GM18505 (cell line): Measurements from ENCODE around the gene EPG5.

Experiments
- ATAC-seq: cut with Tn5 transposase; IDR thresholded peaks from one replicate; pipeline ENCODE4 v1.9.1; 2021; ENCODE audit not compliant: unreplicated experiment
- POLR2A ChIP-seq: IDR thresholded peaks from 4 replicates; pipeline ENCODE4 v1.6.1; 2011; ENCODE audit warnings: borderline replicate concordance; ENCODE audit not compliant: insufficient read depth, insufficient read length; ENCODE audit errors: extremely low read depth

Gene EPG5

GRCh38 chr18:45889419-45890064, 77.6 kb downstream of the EPG5 start:
- TF ChIP-seq POLR2A = no peak
- ATAC-seq = no peak

DNA sequence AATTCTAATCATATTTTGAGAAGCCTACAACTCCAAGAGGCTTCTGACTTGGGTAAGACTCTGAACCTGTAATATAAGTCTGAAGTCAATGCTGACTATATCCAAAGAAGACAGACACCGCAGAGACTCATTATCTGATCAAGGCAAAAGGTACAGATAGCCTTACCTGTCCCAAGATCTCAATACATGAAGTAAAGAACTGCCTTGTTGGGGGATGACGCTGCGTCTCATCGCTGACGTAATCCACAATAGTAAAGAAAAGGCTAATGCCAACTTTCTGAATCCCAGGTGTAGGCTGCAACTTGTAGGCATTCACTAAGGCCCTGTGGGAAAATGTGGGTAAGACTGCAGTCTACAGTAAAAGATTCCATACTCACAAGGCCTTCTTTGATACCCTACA, 79.5 kb downstream of the EPG5 start:
- no peak for ATAC-seq
- TF ChIP-seq POLR2A = no peak

- ATAC-seq = no peak
- TF ChIP-seq POLR2A = no peak
Observed at GRCh38 chr18:45880876-45881558, 86.1 kb downstream of the EPG5 start.

GRCh38 chr18:45879681-45880655, 87.2 kb downstream of the EPG5 start:
- peak; percentile 75 for ATAC-seq
- no peak for TF ChIP-seq POLR2A

DNA sequence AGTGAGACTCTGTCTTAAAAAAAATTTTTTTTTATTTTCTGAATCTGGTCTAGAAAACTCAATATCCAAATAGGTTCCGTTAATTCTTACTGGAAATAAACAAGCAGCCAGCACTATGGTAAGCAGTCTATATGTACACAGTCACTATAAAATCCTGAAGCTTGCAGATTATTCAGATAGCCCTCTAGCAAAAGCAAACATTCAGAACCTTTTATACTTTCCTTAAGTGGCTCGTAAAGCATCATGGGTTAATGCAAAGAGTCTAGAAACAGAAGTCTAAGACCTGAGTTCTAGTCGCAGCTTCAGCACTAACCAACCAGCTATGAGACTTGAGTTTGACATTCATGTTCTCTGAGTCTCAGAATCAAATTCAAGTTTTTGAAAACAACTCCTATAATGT, 89.7 kb downstream of the EPG5 start:
- no peak for ATAC-seq
- no peak for TF ChIP-seq POLR2A

- ATAC-seq = no peak
- no peak for TF ChIP-seq POLR2A
Observed at GRCh38 chr18:45876161-45876560, 91.0 kb downstream of the EPG5 start.

DNA sequence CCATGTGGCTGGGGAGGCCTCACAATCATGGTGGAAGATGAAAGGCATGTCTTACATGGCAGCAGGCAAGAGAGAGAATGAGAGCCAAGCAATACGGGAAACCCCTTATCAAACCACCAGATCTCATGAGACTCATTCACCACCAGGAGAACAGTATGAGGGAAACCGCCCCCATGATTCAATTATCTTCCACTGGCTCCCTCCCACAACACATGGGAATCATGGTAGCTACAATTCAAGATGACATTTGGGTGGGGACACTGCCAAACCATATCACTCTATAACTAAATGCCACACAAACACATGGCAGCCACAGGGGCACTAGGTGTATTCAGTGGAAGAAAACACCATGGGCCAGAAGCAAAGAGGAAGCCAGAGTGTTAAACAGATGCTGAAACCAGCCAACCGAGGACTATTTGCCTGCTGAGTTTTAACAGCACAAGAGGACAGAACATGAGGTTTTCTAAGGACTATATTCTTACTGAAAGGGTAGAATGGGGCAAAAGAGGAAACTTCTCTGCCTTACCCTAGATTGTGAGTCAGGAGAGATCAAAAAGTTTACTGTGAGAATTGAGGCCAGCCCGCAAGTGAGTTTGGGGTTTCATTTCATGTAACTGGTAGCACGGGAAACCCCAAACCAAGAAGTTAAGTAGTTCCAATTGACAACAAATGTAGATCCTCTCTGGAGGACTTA, 92.5 kb downstream of the EPG5 start:
- peak; percentile 89 for ATAC-seq
- no peak for TF ChIP-seq POLR2A

- no peak for ATAC-seq
- TF ChIP-seq POLR2A = no peak
Observed at GRCh38 chr18:45871431-45872084, 95.6 kb downstream of the EPG5 start.

GRCh38 chr18:45870419-45870818, 96.7 kb downstream of the EPG5 start:
- no peak for TF ChIP-seq POLR2A
- no peak for ATAC-seq

DNA sequence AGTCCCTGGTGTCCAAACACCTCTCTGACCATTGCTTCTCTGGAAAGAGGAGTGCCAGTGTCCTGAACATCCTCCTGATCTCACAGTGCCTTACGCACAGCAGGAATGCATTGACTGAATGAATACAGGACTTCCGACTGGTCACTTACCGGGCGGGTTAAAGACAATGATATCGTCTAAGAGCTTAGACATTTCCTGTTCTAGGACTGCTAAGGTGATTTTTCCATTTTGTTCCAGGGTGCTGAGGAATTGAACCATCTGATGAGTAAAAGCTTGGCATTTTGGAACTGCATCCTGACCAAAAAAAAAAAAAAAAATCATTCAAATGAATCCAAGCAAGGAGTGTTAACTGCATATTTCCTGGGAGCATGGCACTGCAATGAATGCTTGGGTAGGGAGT, 101.7 kb downstream of the EPG5 start:
- ATAC-seq = no peak
- TF ChIP-seq POLR2A = no peak

DNA sequence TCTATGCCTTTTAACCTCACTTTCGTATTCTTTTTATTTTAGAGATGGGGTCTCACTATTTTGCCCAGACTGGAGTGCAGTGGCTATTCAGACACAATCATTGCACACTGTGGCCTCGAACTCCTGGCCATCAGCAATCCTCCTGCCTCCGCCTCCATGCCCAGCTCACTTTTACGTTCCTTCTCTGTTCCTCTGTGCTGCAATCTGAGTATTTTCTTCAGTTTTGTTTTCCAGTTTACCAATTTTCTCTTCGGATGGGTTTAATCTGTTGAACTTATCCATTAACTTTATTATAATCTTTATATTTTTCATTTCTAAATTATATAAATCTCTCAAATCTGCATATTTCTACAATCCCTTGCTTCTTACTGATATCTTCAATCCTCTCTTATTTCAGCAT, 103.0 kb downstream of the EPG5 start:
- TF ChIP-seq POLR2A = no peak
- no peak for ATAC-seq

DNA sequence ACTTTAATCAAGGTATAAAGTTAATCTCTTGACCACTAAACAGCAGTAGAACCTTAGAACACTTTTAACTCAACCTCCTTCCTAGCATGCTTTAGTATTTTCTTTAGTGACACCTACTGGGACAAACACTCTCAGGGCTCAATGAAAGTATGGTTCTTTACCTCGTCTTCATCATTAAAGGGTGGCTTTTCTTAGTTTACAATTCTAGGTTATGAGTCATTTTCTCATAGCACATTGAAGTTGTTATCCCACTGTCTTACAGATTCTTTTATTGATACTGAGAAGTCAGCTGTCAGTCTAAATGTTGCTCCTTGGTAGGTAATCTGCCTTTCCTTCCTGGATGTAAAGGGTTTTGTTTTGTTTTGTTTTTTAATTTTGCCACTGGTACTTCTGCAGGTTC, 103.7 kb downstream of the EPG5 start:
- ATAC-seq = no peak
- no peak for TF ChIP-seq POLR2A

- no peak for TF ChIP-seq POLR2A
- no peak for ATAC-seq
Observed at GRCh38 chr18:45861926-45862325, 105.2 kb downstream of the EPG5 start.

DNA sequence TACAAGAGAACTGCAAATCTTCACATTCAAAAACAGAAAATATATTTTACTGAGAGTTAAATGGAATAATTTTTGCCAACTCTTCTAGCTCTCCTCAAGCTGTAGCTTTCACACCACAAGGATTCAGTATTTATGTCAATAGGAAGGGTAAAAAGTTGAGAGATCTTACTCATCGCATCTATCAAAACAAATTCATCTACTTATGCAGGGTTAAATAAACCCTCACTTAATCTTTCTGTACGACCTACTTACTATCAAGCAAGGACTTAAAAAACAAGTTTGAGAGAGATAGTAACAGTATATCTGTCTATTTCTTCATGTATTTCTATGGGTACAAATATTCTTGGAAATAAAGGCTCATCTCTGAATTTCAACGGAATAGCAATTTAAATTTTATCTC, 106.2 kb downstream of the EPG5 start:
- no peak for TF ChIP-seq POLR2A
- no peak for ATAC-seq
